DOHH2 (cell line): Measurements from ENCODE around the gene AZIN2.
A peak's percentile ranks its signal among the peaks of the same experiment; 100 is the strongest.
"Not testable (repeated sequence)": the region's sequence is repeated elsewhere in the genome, so short reads cannot be mapped to it uniquely, and the experiment has no call there.

Experiments
- H3F3A ChIP-seq: fragments of 200-600 bp; sonication (generic), shearing (Covaris generic); 2 replicates; pipeline ENCODE4 v1.6.0; 2016; ENCODE audit warnings: antibody characterized with exemption, mild to moderate bottlenecking; ENCODE audit not compliant: control insufficient read depth, insufficient read depth
- H3K27ac ChIP-seq: fragments of 200-600 bp; sonication (generic); 2 replicates; pipeline ENCODE4 v1.5.1; 2014; ENCODE audit warnings: low read depth, mild to moderate bottlenecking, low read length, moderate library complexity
- H3K27me3 ChIP-seq: fragments of 200-600 bp; sonication (generic); 2 replicates; pipeline ENCODE4 v1.6.1; 2014; ENCODE audit warnings: mild to moderate bottlenecking, low read length, mixed read lengths; ENCODE audit not compliant: control insufficient read depth
- H3K36me3 ChIP-seq: fragments of 200-600 bp; sonication (generic); 2 replicates; pipeline ENCODE4 v1.6.1; 2014; ENCODE audit warnings: mild to moderate bottlenecking, low read length, moderate library complexity, mixed read lengths; ENCODE audit not compliant: control insufficient read depth
- H3K4me1 ChIP-seq: fragments of 200-600 bp; sonication (generic); 2 replicates; pipeline ENCODE4 v1.6.1; 2014; ENCODE audit warnings: mild to moderate bottlenecking, low read length, mixed read lengths; ENCODE audit not compliant: control insufficient read depth
- H3K4me2 ChIP-seq: fragments of 200-600 bp; sonication (generic); 2 replicates; pipeline ENCODE4 v1.6.0; 2014; ENCODE audit warnings: mild to moderate bottlenecking, low read length, moderate library complexity
- H3K4me3 ChIP-seq: fragments of 200-600 bp; sonication (generic); 2 replicates; pipeline ENCODE4 v1.5.1; 2014; ENCODE audit warnings: mild to moderate bottlenecking, low read length, mixed read lengths
- H3K79me2 ChIP-seq: fragments of 200-600 bp; sonication (generic); 2 replicates; pipeline ENCODE4 v1.6.1; 2014; ENCODE audit warnings: mild to moderate bottlenecking, low read length, mixed read lengths; ENCODE audit not compliant: control insufficient read depth
- H3K9me2 ChIP-seq: fragments of 200-600 bp; sonication (generic); replicated peaks from 2 replicates; pipeline ENCODE4 v1.6.1; 2014; ENCODE audit warnings: mild to moderate bottlenecking, low read length, mixed read lengths; ENCODE audit not compliant: control insufficient read depth
- H3K9me3 ChIP-seq: fragments of 200-600 bp; sonication (generic); 2 replicates; pipeline ENCODE4 v1.6.1; 2014; ENCODE audit warnings: antibody characterized with exemption, low read length, mixed read lengths; ENCODE audit not compliant: control insufficient read depth, insufficient read depth
- H4K20me1 ChIP-seq: fragments of 200-600 bp; sonication (generic); 2 replicates; pipeline ENCODE4 v1.6.0; 2014; ENCODE audit warnings: low read depth, mild to moderate bottlenecking, antibody characterized with exemption, low read length, moderate library complexity; ENCODE audit not compliant: control insufficient read depth, insufficient read depth
- EZH2phosphoT487 ChIP-seq: fragments of 200-600 bp; sonication (generic); IDR thresholded peaks from 2 replicates; pipeline ENCODE4 v1.6.1; 2017; ENCODE audit warnings: borderline replicate concordance, mild to moderate bottlenecking, antibody characterized with exemption, low read length, moderate library complexity, mixed read lengths
- TF ChIP-seq, protein P1 (sequence below): fragments of 200-600 bp; sonication (generic); IDR thresholded peaks from one replicate; pipeline ENCODE4 v1.5.1; 2014; ENCODE audit warnings: antibody characterized with exemption, mild to moderate bottlenecking, low read depth, low read length; ENCODE audit not compliant: poor library complexity, severe bottlenecking

Gene AZIN2

GRCh38 chr1:33133478-33134105 is 52.6 kb downstream of the AZIN2 start:
- Histone ChIP-seq H3K4me3 (no peak overlapping the region), H4K20me1 (no peaks in the 10 kb centered on the region), H3K4me1 (no peaks in the 10 kb centered on the region), H3K4me2 (no peak overlapping the region), H3K9me2 (no peaks in the 10 kb centered on the region), H3K36me3 (no peaks in the 10 kb centered on the region), H3K9me3 (no peaks in the 10 kb centered on the region), H3F3A (no peaks in the 10 kb centered on the region), H3K27me3 (no peaks in the 10 kb centered on the region), H3K27ac (no peak overlapping the region), H3K79me2 (no peaks in the 10 kb centered on the region)
- no peak for TF ChIP-seq EZH2phosphoT487
- TF ChIP-seq, protein P1, sequence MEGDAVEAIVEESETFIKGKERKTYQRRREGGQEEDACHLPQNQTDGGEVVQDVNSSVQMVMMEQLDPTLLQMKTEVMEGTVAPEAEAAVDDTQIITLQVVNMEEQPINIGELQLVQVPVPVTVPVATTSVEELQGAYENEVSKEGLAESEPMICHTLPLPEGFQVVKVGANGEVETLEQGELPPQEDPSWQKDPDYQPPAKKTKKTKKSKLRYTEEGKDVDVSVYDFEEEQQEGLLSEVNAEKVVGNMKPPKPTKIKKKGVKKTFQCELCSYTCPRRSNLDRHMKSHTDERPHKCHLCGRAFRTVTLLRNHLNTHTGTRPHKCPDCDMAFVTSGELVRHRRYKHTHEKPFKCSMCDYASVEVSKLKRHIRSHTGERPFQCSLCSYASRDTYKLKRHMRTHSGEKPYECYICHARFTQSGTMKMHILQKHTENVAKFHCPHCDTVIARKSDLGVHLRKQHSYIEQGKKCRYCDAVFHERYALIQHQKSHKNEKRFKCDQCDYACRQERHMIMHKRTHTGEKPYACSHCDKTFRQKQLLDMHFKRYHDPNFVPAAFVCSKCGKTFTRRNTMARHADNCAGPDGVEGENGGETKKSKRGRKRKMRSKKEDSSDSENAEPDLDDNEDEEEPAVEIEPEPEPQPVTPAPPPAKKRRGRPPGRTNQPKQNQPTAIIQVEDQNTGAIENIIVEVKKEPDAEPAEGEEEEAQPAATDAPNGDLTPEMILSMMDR = no peak

DNA sequence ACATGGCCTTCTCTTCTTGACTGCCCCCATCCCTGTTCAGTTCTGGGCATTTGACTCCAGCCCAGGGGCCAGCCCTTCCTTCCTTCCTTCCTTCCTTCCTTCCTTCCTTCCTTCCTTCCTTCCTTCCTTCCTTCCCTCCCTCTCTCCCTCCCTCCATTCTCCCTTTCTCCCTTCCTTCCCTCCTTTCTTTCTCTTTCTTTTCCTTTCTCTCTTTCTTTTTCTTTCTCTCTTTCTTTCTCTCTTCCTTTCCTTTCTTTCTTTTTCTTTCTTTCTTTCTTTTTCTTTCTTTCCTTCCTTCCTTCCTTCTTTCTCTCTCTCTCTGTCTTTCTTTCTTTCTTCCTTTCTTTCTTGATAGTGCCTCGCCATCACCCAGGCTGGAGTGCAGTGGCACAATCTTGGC is 55.1 kb downstream of the AZIN2 start:
- not testable (repeated sequence) for H3K4me3 ChIP-seq, H3K27ac ChIP-seq, H3K27me3 ChIP-seq, H4K20me1 ChIP-seq, H3K4me2 ChIP-seq, H3F3A ChIP-seq, H3K36me3 ChIP-seq, H3K4me1 ChIP-seq, H3K9me2 ChIP-seq, H3K9me3 ChIP-seq, H3K79me2 ChIP-seq

- Histone ChIP-seq H3K27ac (no peak overlapping the region), H3K9me2 (no peaks in the 10 kb centered on the region), H3K4me1 (no peaks in the 10 kb centered on the region), H3K9me3 (no peaks in the 10 kb centered on the region), H3K27me3 (no peaks in the 10 kb centered on the region), H3K4me3 (no peak overlapping the region), H3K4me2 (no peak overlapping the region), H3K36me3 (no peaks in the 10 kb centered on the region), H3K79me2 (no peaks in the 10 kb centered on the region), H4K20me1 (no peaks in the 10 kb centered on the region), H3F3A (no peaks in the 10 kb centered on the region)
- TF ChIP-seq EZH2phosphoT487 = no peak
- TF ChIP-seq, protein P1 = peak; percentile 96
Measured at GRCh38 chr1:33137800-33138199, 56.8 kb downstream of the AZIN2 start.

DNA sequence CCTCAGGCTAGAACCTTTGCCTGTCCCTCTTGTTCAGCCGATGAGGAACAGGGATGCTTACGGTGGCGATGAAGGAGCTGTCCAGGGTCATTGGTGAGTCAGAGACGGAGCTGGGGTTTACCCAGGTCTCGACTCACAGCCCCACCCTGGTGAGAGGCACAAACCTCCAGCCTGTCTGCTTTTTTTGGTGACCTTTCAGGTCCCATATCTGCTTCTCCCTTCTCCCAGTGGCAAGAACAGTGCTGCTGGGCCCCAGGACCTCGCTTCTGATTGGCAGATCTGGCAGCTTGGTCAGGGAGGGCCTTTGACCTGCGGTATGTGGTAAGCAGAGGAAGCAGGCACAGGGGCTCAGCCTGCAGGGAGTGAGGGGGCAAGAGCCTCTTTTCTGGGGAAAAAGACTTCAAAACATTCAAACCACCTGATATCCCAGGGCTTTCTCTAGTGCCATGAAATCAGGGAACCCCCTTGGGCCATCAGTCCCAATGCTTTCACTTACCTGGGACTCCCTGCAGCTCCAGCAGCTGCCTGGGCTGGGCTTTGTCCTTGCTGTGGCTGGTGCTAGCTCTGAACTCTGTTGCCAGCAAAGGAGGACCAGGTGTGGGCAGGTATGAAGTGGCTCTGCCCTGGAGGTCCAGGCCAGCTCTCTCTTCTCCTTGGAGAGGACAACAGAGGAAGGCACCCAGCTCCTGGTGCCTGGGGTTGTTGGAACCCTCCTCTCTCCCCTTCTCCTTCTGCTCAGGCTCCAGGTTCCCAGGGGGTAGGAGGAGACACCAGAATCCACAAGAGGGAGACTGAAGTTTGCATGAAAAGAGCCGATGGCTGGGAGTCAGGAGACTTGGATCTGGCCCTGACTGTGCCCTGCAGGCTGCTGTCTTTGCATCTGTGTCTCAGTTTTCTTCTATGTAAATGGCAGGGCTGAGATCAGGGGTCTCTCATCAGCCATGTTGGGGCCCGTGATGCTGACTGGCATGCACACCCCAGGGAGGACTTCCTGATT is 59.5 kb downstream of the AZIN2 start:
- H3K27ac ChIP-seq = no peak overlapping the region

More for the DNA sequence above, 59.5 kb downstream of the AZIN2 start:
- H3K4me3 ChIP-seq = no peak overlapping the region
- H3K4me2 ChIP-seq = no peak overlapping the region
- H3K79me2 ChIP-seq = no peaks in the 10 kb centered on the region
- no peaks in the 10 kb centered on the region for H4K20me1 ChIP-seq
- no peaks in the 10 kb centered on the region for H3K4me1 ChIP-seq
- no peaks in the 10 kb centered on the region for H3K36me3 ChIP-seq
- H3K9me2 ChIP-seq = no peaks in the 10 kb centered on the region
- H3K27me3 ChIP-seq = no peaks in the 10 kb centered on the region
- TF ChIP-seq, protein P1 = no peak
- no peaks in the 10 kb centered on the region for H3F3A ChIP-seq
- no peaks in the 10 kb centered on the region for H3K9me3 ChIP-seq
